ENCODE results near the gene MARCKS. TPM values are rescaled to one million over a fixed set of nuclear protein-coding genes. Genes with fewer than 3 reads are reported as not detected.

Gene MARCKS
- total RNA-seq, 2 experiments from 2014 or later: 0.27 to 0.42 TPM

DNA sequence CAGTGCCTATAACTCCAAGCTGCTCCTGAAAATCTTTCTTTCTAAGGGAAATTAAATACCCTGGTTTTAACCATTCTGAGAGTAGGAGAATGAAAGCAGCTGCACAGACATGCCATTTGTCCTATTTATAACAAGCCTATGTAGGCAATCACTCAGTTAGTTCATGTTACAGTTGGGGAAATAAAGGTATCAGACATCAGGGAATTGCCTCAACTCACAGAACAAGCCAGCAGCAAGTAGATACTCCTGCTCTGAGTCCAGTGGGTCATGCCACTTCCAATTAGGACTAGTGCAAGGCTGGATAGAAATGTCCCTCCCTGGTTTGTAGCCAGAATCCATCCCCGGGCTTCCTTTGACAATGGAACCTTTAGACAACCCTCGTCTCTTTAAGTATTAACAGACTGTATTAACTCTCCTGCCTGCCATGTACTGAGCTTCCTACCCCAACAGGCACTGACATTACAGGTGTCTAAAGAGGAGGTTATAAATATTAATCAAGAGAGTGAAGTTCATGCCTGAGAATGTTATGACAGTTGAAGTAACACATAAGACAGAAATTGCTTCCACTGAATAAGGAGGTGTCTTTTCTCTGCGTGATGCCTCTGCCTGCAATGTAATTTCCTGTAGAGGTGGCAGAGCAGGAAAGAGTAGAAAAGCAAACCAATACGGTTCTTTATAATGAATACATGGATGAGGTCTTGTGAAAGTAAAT lies 28.0 kb upstream of the MARCKS start:
- Mint-ChIP-seq H3K9me3 (ENCODE audit: low read depth) (no peaks in the 10 kb centered on the region), H3K36me3 (ENCODE audit: low read depth) (no peaks in the 10 kb centered on the region), H3K4me1 (no peaks in the 10 kb centered on the region), H3K27ac (no peak overlapping the region), H3K27me3 (peaks cover 18% of the 10 kb centered on the region), H3K4me3 (no peak overlapping the region)
- ATAC-seq (no peak), DNase-seq (no peak)
- intact Hi-C loops (cut with DNase I, micrococcal nuclease): no loop called here
- ChIA-PET CTCF (no interaction called here), POLR2A (no interaction called here)

DNA sequence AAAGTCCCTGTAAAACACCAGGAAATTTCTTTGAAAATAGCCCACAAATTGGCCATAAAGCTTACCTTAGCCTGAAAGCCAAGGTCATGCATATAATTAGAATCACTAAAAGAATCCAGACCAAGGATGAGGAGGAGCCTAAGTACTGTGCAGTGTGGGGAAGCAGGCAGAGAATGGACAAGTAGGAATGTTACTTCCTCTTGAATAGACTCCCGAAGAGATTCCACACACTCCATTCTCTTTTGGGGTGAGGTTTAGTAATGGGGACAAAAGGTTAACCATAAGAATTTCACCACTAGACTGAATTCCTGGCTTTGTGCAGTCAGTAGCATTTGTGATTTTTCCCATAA lies 27.5 kb upstream of the MARCKS start:
- Mint-ChIP-seq H3K27ac (no peak overlapping the region), H3K4me1 (no peaks in the 10 kb centered on the region), H3K9me3 (ENCODE audit: low read depth) (no peaks in the 10 kb centered on the region), H3K27me3 (peaks cover 14% of the 10 kb centered on the region), H3K4me3 (no peak overlapping the region), H3K36me3 (ENCODE audit: low read depth) (no peaks in the 10 kb centered on the region)
- DNase-seq (no peak), ATAC-seq (no peak)
- intact Hi-C loops (cut with DNase I, micrococcal nuclease): no loop called here
- POLR2A ChIA-PET: no interaction called here
- CTCF ChIA-PET: no interaction called here

DNA sequence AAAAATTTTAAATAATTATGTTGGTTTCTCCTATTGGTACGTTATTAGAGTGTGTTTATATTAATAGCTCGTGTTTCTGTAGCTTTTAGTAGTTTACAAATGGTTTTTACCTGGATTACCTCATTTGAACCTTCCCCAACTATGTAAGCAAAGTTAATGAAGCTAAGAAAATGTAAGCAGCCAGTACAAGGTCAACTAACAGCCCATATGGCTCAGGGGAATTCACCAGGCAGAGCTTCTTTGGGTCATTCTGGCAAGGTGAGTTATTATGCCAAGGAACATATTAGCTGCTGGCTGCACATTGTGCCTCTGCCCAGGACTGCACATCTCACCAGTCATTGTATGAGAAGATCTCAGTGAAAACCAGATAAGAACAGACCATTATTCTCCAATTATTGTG lies 27.0 kb upstream of the MARCKS start:
- no peaks in the 10 kb centered on the region for H3K4me1 Mint-ChIP-seq
- DNase-seq (no peak), ATAC-seq (no peak)
- ChIA-PET CTCF (no interaction called here), POLR2A (no interaction called here)
- H3K36me3 Mint-ChIP-seq (ENCODE audit: low read depth): no peaks in the 10 kb centered on the region
- H3K4me3 Mint-ChIP-seq: no peak overlapping the region
- peaks cover 14% of the 10 kb centered on the region for H3K27me3 Mint-ChIP-seq
- H3K9me3 Mint-ChIP-seq (ENCODE audit: low read depth): no peaks in the 10 kb centered on the region
- intact Hi-C loops (cut with DNase I, micrococcal nuclease): no loop called here
- no peak overlapping the region for H3K27ac Mint-ChIP-seq

DNA sequence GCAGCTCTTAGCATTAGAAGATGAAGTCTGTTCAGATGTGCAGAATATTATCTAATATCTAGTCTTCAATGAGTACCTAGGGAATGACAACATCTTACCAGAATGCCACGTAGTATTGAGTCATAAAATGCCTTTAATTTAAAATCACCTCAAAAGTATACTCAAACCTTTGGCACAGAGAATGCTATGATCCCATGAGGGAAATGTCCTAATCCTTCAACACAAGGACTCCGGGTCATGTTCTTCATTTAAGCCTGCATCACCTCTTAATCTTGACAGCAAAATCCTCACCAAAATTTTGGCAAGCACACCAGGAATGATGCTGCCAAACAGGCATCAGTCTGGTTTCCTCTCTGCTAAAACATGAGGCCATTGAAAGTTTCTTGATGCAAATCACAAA lies 23.6 kb upstream of the MARCKS start:
- Mint-ChIP-seq H3K4me3 (no peak overlapping the region), H3K9me3 (ENCODE audit: low read depth) (no peaks in the 10 kb centered on the region), H3K27ac (no peak overlapping the region), H3K27me3 (peaks cover 12% of the 10 kb centered on the region), H3K36me3 (ENCODE audit: low read depth) (no peaks in the 10 kb centered on the region), H3K4me1 (no peaks in the 10 kb centered on the region)
- POLR2A ChIA-PET: no interaction called here
- ATAC-seq (no peak), DNase-seq (no peak)
- intact Hi-C loops (cut with DNase I, micrococcal nuclease): no loop called here
- CTCF ChIA-PET: interaction anchor here (0.9 kb wide), 1 partner anchor 949 kb away, joined by 3 read pairs; no protein-coding TSS in a partner anchor

DNA sequence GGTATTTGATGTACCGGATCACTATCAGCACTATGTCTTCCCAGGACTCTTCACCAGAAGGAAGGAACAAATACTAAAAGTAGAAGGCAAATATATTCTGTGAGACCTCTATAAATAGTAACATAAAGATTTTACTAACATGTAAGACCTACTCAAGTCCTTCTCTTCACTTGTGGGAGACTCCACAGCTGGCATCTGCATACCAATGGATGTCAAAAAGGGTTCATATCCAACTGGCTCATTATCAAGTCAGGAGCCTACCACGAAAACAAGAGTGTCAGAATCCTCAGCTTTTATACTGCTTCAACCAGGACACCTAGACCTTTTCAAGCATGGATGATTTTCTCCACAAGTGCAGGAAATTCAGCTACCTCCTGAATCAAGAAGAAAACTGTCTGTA lies 20.0 kb upstream of the MARCKS start:
- H3K4me3 Mint-ChIP-seq: no peak overlapping the region
- H3K27me3 Mint-ChIP-seq: peaks cover 4% of the 10 kb centered on the region
- POLR2A ChIA-PET: no interaction called here
- intact Hi-C loops (cut with DNase I, micrococcal nuclease): no loop called here
- H3K9me3 Mint-ChIP-seq (ENCODE audit: low read depth): no peaks in the 10 kb centered on the region
- ATAC-seq (no peak), DNase-seq (no peak)
- no peak overlapping the region for H3K27ac Mint-ChIP-seq
- CTCF ChIA-PET: no interaction called here
- H3K4me1 Mint-ChIP-seq: no peaks in the 10 kb centered on the region
- no peaks in the 10 kb centered on the region for H3K36me3 Mint-ChIP-seq (ENCODE audit: low read depth)

DNA sequence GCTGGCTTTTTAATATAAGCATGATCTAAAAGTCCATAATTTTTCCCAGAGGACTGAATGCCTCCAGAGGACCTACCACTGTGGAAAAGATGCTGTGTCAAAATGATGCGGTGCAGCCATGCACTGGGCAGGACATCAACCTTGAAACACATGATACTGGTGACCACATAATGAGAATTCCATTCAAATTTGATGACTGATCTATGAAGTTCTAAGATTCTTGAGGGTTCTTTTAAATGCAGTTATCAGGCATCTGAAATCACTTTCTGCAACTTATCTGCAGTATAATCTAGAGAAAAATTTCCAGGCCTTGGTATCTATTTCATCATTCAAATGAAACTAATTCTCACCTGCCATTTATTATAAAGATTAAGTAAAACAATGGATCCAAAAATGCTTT lies 15.0 kb upstream of the MARCKS start:
- Mint-ChIP-seq H3K4me1 (peaks cover 2% of the 10 kb centered on the region), H3K4me3 (no peak overlapping the region), H3K27me3 (peaks cover 11% of the 10 kb centered on the region), H3K36me3 (ENCODE audit: low read depth) (no peaks in the 10 kb centered on the region), H3K9me3 (ENCODE audit: low read depth) (no peaks in the 10 kb centered on the region), H3K27ac (no peak overlapping the region)
- ChIA-PET POLR2A (interaction anchor here (0.6 kb wide), 1 partner anchor 24 kb away, joined by 3 read pairs; no protein-coding TSS in a partner anchor), CTCF (interaction anchor here (0.6 kb wide), 1 partner anchor 21 kb away, joined by 3 read pairs; no protein-coding TSS in a partner anchor)
- no peak for DNase-seq
- intact Hi-C loops (cut with DNase I, micrococcal nuclease): no loop called here
- no peak for ATAC-seq

DNA sequence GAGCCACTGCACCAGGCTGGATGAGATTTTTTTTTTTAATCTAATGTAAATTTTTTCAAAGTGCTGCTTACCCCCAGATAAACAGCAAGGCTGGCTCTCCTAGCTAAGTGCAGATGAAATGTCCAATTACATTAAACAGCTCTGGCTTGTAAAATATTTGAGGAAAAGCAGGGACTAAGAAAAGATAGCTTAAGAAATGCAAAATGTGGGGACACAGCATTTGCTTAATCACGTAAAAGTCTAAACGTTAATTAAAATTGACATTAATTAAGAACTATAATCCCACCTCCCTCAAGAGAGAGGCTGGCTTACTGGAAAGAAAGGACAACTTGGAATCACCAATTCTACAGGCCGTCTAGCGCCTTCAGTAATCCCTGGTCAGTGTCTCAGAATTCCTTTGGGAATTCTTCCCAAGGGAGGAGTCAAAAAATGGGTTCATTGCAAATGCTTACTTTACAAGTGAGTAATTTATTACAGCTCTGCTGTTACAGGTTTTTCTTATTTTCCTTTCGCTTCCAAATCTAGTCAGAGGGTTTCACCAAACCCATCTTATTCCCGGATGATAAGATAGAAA lies 13.6 kb upstream of the MARCKS start:
- H3K4me3 Mint-ChIP-seq: no peak overlapping the region
- POLR2A ChIA-PET: interaction anchor here (0.7 kb wide), 1 partner anchor 183 kb away, joined by 6 read pairs; no protein-coding TSS in a partner anchor
- no peaks in the 10 kb centered on the region for H3K36me3 Mint-ChIP-seq (ENCODE audit: low read depth)
- peaks cover 2% of the 10 kb centered on the region for H3K4me1 Mint-ChIP-seq
- no peak overlapping the region for H3K27ac Mint-ChIP-seq
- CTCF ChIA-PET: no interaction called here
- no peaks in the 10 kb centered on the region for H3K9me3 Mint-ChIP-seq (ENCODE audit: low read depth)
- peaks cover 18% of the 10 kb centered on the region for H3K27me3 Mint-ChIP-seq
- DNase-seq: no peak
- intact Hi-C loops (cut with DNase I, micrococcal nuclease): no loop called here
- no peak for ATAC-seq

DNA sequence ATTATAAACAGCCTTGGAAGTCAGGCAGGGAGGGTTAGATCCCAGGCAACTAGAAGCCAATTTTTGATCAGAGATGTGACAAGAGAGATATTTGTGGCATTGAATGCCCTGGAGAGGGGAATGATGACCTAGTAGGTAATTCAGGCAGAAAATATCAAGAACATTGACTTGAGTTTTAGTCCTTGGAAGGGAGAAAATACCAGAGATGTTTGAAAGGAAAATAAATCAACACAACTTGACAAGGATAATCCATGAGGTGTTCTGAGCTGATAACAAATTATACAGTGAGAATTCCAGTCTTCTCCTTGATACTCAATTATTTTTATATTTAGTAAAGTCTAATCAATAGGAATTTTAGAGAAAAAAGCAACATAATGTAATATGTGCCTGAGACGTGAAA lies 10.6 kb upstream of the MARCKS start:
- no peaks in the 10 kb centered on the region for H3K36me3 Mint-ChIP-seq (ENCODE audit: low read depth)
- no peak for ATAC-seq
- POLR2A ChIA-PET: no interaction called here

DNA sequence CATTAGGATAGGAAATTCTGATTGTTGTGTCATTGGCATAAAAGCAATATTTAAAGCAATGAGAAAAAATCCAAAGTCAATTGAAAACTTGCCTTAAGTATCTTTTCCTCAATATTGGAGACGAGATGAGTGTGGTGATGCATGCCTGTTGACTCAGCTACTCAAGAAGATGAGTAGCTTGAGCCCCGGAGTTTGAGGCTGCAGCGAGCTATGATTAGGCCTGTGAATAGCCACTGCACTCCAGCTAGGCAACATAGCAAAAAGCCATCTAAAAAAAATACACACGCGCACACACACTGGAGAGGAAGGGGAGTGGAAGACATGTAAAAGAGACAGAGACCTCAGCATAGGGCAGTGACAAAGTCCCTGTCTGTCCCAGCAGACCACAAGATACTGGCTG lies 9.7 kb upstream of the MARCKS start:
- DNase-seq (no peak), ATAC-seq (no peak)
- Mint-ChIP-seq H3K4me3 (no peak overlapping the region), H3K9me3 (ENCODE audit: low read depth) (no peaks in the 10 kb centered on the region), H3K36me3 (ENCODE audit: low read depth) (no peaks in the 10 kb centered on the region), H3K27ac (no peak overlapping the region), H3K4me1 (peaks cover 2% of the 10 kb centered on the region), H3K27me3 (peaks cover 24% of the 10 kb centered on the region)
- CTCF ChIA-PET: interaction anchor here (1.2 kb wide), 1 partner anchor 11 kb away, joined by 6 read pairs; no protein-coding TSS in a partner anchor
- POLR2A ChIA-PET: no interaction called here
- intact Hi-C loops (cut with DNase I, micrococcal nuclease): no loop called here

More for the DNA sequence above, 10.6 kb upstream of the MARCKS start:
- CTCF ChIA-PET: interaction anchor here (1.2 kb wide), 1 partner anchor 12 kb away, joined by 6 read pairs; no protein-coding TSS in a partner anchor
- intact Hi-C loops (cut with DNase I, micrococcal nuclease): no loop called here
- Mint-ChIP-seq H3K9me3 (ENCODE audit: low read depth) (no peaks in the 10 kb centered on the region), H3K27ac (no peak overlapping the region), H3K4me1 (peaks cover 2% of the 10 kb centered on the region), H3K4me3 (no peak overlapping the region), H3K27me3 (peaks cover 22% of the 10 kb centered on the region)
- no peak for DNase-seq

DNA sequence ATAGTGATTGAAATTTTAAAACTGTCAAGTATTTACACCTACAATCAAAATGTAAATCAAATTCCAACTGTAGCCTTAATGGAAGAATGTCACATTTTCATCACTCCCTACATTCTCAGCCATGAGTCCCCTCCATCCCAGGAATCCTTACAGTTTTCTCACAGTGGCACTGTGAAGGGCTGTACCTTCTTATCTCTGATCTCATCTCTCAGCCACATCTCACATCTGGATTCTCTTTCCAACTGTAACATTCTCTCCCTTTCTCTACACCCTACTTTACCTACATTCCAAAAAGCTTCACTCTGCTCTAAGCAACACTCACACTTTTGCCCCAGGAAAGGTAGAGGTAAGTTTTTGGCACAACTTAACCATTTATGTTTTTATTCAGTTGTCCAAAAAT lies 8.9 kb upstream of the MARCKS start:
- DNase-seq (no peak), ATAC-seq (no peak)
- intact Hi-C loops (cut with DNase I, micrococcal nuclease): no loop called here
- Mint-ChIP-seq H3K4me1 (peaks cover 2% of the 10 kb centered on the region), H3K27me3 (peaks cover 30% of the 10 kb centered on the region), H3K27ac (no peak overlapping the region), H3K9me3 (ENCODE audit: low read depth) (no peaks in the 10 kb centered on the region), H3K36me3 (ENCODE audit: low read depth) (no peaks in the 10 kb centered on the region), H3K4me3 (no peak overlapping the region)
- ChIA-PET POLR2A (no interaction called here), CTCF (no interaction called here)

DNA sequence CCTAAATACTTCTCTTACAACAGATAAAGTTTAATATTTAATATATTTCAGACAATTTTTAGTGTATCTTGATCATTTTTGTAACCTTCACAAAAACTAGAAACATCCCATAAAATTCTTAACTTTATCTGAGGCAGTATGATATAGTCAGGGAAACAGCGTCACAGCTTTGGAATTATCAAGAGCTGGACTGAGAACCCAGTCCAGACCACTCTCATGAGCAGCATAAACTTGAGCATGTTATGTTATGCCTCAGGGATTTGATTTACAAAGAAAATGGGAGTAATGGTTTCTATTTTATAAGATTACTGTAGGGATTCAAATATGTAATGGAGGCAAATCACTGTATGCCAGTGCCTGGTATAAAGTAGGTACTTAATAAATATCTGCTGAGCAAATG lies 8.3 kb upstream of the MARCKS start:
- peaks cover 2% of the 10 kb centered on the region for H3K4me1 Mint-ChIP-seq
- H3K4me3 Mint-ChIP-seq: no peak overlapping the region
- CTCF ChIA-PET: interaction anchor here (1.6 kb wide), 1 partner anchor 9 kb away, joined by 5 read pairs; no protein-coding TSS in a partner anchor

DNA sequence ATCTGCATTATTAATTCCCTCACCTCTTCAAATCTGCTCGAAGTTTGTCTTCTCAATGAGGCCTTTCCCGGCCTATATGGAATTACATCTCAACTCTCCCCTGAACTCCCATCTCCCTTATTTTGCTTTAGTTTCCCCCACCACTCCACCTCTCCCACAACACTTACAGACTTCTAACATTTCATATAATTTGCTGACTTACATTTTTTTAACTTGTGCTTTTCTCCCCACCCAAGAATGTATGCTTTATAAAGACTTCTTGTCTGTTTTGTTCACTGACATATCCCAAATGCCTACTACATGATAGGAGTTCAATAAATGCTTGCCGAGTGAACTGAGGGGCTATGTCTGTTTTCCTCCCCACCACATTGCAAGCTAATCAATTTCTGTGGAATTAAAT lies 3.9 kb upstream of the MARCKS start:
- H3K4me1 Mint-ChIP-seq: peaks cover 10% of the 10 kb centered on the region
- intact Hi-C loops (cut with DNase I, micrococcal nuclease): no loop called here
- CTCF ChIA-PET: interaction anchor here (1.2 kb wide), 1 partner anchor 9 kb away, joined by 3 read pairs; no protein-coding TSS in a partner anchor
- H3K27ac Mint-ChIP-seq: no peak overlapping the region
- no peak overlapping the region for H3K4me3 Mint-ChIP-seq
- ATAC-seq: no peak
- no peak for DNase-seq
- H3K9me3 Mint-ChIP-seq (ENCODE audit: low read depth): no peaks in the 10 kb centered on the region
- no peaks in the 10 kb centered on the region for H3K36me3 Mint-ChIP-seq (ENCODE audit: low read depth)
- peaks cover 40% of the 10 kb centered on the region for H3K27me3 Mint-ChIP-seq
- POLR2A ChIA-PET: no interaction called here

More for the DNA sequence above, 8.3 kb upstream of the MARCKS start:
- peaks cover 34% of the 10 kb centered on the region for H3K27me3 Mint-ChIP-seq
- intact Hi-C loops (cut with DNase I, micrococcal nuclease): no loop called here
- no peaks in the 10 kb centered on the region for H3K36me3 Mint-ChIP-seq (ENCODE audit: low read depth)
- no peaks in the 10 kb centered on the region for H3K9me3 Mint-ChIP-seq (ENCODE audit: low read depth)
- H3K27ac Mint-ChIP-seq: no peak overlapping the region
- POLR2A ChIA-PET: no interaction called here
- ATAC-seq (no peak), DNase-seq (no peak)

All from activated CD4-positive, alpha-beta T cell treated with anti-CD3 and anti-CD28 coated beads for 36 hours (primary cell).